Mesodermal cell (in vitro differentiated cells): ENCODE results near the gene CYP39A1.

ENCODE experiments used
- H3K27ac ChIP-seq: 2 replicates; pipeline ENCODE4 v1.7.0; 2013; ENCODE audit warnings: mild to moderate bottlenecking, low read depth, low read length, moderate library complexity; ENCODE audit not compliant: severe bottlenecking
- H3K36me3 ChIP-seq: 2 replicates; pipeline ENCODE4 v1.7.1; 2013; ENCODE audit warnings: mild to moderate bottlenecking, low read length, moderate library complexity; ENCODE audit not compliant: control insufficient read depth, insufficient read depth
- H3K4me1 ChIP-seq: one replicate; pipeline ENCODE4 v1.7.1; 2013; ENCODE audit warnings: mild to moderate bottlenecking, low read length; ENCODE audit not compliant: insufficient read depth, control insufficient read depth, poor library complexity, severe bottlenecking
- H3K4me3 ChIP-seq: 2 replicates; pipeline ENCODE4 v1.7.0; 2013; ENCODE audit warnings: low read length, control low read depth, mild to moderate bottlenecking; ENCODE audit not compliant: insufficient read depth, poor library complexity, severe bottlenecking; ENCODE audit errors: extremely low read depth
- H3K9me3 ChIP-seq: 2 replicates; pipeline ENCODE4 v1.7.1; 2013; ENCODE audit warnings: mild to moderate bottlenecking, low read length, moderate library complexity; ENCODE audit not compliant: control insufficient read depth
- WGBS, 2 experiments: methylation state at CpG; one replicate each; pipeline ENCODE4 v1.1.5; 2013; ENCODE audit warnings: missing lambda C conversion rate in 2 of 2; ENCODE audit not compliant: insufficient coverage in 2 of 2; 5-methylcytosine and 5-hydroxymethylcytosine counted together

CYP39A1 gene

DNA sequence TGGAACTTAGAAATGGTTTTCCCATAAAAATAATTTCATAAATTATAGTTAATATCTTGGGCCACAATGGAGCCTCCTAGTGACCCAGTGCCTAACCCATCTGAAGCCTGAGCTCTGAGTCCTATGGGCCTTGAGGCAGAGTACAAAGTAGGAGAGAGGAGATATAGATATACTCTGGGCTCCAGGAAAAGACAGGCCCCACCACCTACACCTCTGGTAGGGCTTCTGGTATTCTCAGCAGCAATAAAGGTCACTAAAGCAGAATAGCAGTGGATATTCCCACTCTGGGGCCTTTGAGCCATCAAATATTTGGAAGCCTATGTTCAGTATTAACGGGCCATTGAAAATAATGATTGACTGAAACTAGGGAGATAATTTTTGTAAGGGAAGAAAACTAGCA, 24.1 kb downstream of the CYP39A1 start:
- no peaks in the 10 kb centered on the region for H3K4me1 ChIP-seq

DNA sequence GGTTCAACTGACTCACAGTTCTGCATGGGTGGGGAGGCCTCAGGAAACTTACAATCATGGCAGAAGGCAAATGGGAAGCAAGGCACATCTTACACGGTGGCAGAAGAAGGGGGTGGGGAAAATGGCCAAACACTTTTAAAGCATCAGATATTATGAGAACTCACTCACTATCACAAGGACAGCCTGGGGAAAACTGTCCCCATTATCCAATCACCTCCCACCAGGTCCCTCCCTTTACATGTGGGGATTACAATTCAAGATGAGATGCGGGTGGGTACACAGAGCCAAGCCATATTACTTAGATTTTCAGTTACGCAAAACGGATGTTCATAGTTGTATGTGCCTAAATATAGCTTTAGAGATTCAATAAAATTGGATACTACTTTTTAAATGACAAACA, 25.6 kb downstream of the CYP39A1 start:
- Histone ChIP-seq H3K4me1 (no peaks in the 10 kb centered on the region), H3K27ac (no peak overlapping the region), H3K9me3 (no peaks in the 10 kb centered on the region), H3K4me3 (no peak overlapping the region), H3K36me3 (no peaks in the 10 kb centered on the region)
- 86% methylated on average over 1 of the region's 4 CpGs; no CpG with 5 or more reads in 1 of the 2 experiments for WGBS, 2 experiments

More for the DNA sequence above, 24.1 kb downstream of the CYP39A1 start:
- 80 to 100% methylated on average over 1 of the region's 1 CpG for WGBS, 2 experiments
- Histone ChIP-seq H3K9me3 (no peaks in the 10 kb centered on the region), H3K27ac (no peak overlapping the region), H3K36me3 (no peaks in the 10 kb centered on the region), H3K4me3 (no peak overlapping the region)

DNA sequence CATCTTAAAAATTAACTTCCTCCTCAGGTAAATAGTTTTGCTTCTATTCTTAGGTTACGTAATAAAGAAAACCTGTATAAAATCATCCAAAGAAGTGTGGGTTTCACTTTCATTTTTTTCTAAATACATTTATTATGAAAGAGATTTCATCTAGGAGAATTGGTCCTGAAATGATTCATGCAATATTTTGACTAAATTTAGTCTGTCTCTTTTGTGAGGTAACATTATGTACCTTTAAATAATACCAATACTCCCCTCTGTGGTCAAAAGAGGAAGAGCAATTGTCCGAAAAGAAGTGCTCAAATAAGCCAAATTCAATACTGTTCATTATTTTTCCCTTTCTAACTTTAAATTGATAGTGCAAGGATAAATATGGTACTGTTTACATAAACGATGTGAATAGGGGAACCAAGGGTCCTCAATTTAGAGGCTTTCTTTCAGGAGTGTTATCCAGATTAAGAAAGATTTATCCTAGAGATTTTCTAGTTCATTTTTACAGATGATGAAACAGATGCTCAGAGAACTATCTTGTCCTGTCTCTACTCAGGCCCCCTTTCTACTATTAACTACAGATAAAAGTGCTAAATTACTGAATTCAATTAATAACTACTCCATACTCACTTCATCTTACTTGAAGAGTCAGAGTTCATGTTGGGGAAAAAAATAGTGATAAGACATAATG, 26.2 kb downstream of the CYP39A1 start:
- H3K4me1 ChIP-seq, result no peaks in the 10 kb centered on the region
- no CpG with 5 or more reads among the region's 3 CpGs for WGBS, 2 experiments
- no peak overlapping the region for H3K27ac ChIP-seq
- no peak overlapping the region for H3K4me3 ChIP-seq
- no peaks in the 10 kb centered on the region for H3K36me3 ChIP-seq
- no peaks in the 10 kb centered on the region for H3K9me3 ChIP-seq

DNA sequence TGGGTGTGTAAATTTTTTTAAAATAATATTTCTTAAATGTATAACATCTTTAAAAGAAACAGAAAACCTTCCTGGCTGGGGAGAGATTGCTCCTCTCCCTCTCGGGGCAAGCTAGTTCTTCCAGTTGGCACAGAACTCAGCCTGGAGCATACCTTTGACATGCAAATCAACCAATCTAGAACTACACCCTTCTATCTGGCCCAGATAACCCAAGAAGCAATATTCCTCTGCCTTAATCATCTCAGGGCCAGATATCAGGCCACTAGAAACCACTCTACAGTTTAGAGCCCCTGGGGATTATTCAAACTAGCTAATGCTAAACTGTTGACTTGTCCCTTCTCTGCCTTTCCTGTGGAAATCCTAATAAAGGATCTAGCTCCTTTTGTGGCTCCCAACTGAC, 33.9 kb downstream of the CYP39A1 start:
- no peak overlapping the region for H3K27ac ChIP-seq
- H3K4me3 ChIP-seq, result no peak overlapping the region
- H3K4me1 ChIP-seq, result no peaks in the 10 kb centered on the region
- H3K36me3 ChIP-seq, result no peaks in the 10 kb centered on the region
- WGBS, 2 experiments, result 88 to 100% methylated on average over 1 of the region's 1 CpG
- H3K9me3 ChIP-seq, result no peaks in the 10 kb centered on the region

DNA sequence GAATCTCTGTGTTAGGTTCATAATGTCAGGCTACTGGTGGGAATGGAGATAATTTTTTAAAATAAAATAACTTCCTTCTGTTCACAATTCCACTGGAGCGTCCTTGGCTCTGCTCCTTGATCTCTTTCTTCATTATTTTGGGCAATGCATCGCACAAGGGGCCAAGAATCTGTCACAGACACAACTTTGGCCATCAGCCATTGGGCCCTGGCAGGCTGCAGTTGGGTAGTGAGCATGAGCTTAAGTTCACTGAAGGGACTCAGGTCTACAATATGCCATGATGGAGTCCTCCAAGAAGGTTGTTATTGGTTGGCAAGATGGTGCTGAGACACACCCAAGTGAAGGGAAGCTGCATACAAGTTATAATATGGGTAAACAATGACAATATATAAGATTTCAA, 40.0 kb downstream of the CYP39A1 start:
- Histone ChIP-seq H3K4me1 (no peaks in the 10 kb centered on the region), H3K9me3 (no peaks in the 10 kb centered on the region), H3K36me3 (no peaks in the 10 kb centered on the region), H3K27ac (no peak overlapping the region), H3K4me3 (no peak overlapping the region)
- 84 to 92% methylated on average over 2 of the region's 2 CpGs for WGBS, 2 experiments

DNA sequence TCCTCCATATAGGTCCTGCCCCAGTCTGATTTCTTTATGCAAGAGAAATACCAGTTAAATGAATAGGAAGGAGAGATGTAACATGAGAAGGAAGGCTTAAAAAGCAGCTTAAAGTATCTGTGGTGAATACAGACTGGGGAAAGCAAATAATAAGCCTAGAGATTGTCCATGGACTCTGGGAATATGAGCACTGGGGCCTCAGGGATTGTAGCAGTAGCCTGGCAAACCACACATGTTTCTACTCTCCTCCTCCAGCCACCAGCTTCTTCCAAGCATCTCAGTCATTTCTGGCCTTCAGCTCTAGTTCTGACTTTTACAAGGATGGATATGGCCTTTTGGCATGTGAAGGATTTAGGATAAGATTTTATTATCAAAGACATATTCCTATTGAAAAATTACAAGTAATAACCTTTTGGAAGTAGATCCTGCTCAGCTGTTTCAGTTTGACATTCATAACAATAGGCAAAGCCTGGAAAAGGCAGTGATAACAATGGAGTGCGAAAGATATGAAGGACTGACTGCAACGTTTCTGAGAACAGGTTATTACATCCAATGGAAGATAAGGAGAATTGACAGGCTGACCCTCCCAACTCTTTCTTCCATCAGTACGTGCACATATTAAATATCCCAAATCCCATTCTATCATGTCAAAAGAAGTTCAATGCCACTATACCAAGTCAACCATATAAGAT, 41.6 kb downstream of the CYP39A1 start:
- WGBS, 2 experiments, result 70% methylated on average over 2 of the region's 3 CpGs; no CpG with 5 or more reads in 1 of the 2 experiments
- H3K36me3 ChIP-seq, result no peaks in the 10 kb centered on the region
- no peaks in the 10 kb centered on the region for H3K4me1 ChIP-seq
- no peak overlapping the region for H3K27ac ChIP-seq
- no peak overlapping the region for H3K4me3 ChIP-seq
- H3K9me3 ChIP-seq, result no peaks in the 10 kb centered on the region

DNA sequence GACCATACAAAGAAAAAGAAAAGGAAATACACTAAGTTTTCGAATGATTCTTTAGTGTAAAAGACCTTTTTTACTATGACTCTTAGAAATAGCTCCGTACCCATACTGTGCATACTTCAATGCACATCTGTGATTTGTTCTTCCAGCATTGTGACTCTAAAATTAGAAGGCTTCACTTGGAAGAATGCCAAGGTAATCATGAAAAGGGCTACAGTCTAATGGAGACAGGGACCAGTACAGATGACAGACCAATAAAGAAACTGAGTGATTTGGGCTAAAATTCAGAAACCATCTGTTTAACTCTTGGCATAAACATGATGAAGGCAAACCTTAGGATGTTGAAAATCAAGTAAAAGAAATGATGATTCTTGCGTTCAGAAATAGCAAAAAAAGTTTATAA, 46.3 kb downstream of the CYP39A1 start:
- H3K27ac ChIP-seq, result no peak overlapping the region
- H3K4me3 ChIP-seq, result no peak overlapping the region
- no peaks in the 10 kb centered on the region for H3K9me3 ChIP-seq
- no peaks in the 10 kb centered on the region for H3K36me3 ChIP-seq
- no peaks in the 10 kb centered on the region for H3K4me1 ChIP-seq
- 93% methylated on average over 2 of the region's 3 CpGs; no CpG with 5 or more reads in 1 of the 2 experiments for WGBS, 2 experiments

DNA sequence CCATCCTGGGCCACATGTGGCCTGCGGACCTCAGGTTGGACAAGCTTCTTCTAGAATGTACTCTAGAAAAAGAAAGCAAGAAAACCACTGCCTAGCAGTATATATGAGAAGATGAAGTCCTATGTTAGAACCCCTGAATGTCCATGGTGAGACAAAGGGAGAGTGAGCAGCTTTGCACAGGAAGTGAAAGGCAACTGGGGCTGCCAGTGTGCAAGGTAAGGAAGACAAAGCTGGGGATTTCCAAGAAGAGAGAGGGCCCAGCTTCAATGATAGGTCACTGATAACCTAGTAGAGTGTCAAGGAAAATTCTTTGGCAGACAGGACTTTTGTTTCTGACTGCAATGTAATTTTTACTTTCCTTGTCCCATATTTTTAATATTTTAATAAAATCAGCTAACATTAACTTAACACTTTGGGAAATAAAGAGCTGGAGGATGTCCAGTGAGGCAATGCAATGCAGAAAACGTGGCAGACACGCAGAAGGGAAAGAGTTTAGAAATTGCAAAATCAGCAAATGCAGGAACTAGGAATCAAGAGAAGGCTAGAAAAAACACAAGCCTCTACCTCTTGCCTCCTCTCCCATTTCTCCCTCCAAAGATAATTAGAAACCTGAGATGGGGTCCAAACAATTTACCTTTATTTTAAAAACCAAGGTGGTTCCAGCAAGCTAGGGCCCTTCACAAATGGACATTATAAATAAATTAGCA, 47.4 kb downstream of the CYP39A1 start:
- Histone ChIP-seq H3K9me3 (no peaks in the 10 kb centered on the region), H3K4me3 (no peak overlapping the region), H3K27ac (no peak overlapping the region), H3K4me1 (no peaks in the 10 kb centered on the region), H3K36me3 (no peaks in the 10 kb centered on the region)
- 93% methylated on average over 3 of the region's 3 CpGs; no CpG with 5 or more reads in 1 of the 2 experiments for WGBS, 2 experiments

DNA sequence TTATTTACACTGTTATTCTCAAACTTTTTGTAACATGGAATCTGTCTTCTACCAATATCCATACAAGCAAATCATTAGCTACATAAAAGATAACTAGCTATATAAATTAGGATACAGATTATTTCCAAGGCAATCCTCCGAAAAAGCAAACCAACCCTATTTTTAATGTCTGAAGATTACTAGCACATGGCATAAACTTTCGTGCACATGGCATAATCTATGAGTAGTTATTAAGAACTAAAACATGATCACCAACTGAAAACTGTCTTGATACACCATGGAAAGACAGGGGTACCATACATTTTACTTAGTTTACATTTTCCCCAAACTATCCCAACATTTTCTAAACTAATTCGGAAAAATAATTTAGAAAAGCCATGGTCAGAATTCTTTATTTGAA, 54.4 kb downstream of the CYP39A1 start:
- Histone ChIP-seq H3K4me1 (no peaks in the 10 kb centered on the region), H3K27ac (no peak overlapping the region), H3K36me3 (no peaks in the 10 kb centered on the region), H3K4me3 (no peak overlapping the region), H3K9me3 (peaks cover 6% of the 10 kb centered on the region)
- WGBS, 2 experiments, result no CpG with 5 or more reads among the region's 3 CpGs

DNA sequence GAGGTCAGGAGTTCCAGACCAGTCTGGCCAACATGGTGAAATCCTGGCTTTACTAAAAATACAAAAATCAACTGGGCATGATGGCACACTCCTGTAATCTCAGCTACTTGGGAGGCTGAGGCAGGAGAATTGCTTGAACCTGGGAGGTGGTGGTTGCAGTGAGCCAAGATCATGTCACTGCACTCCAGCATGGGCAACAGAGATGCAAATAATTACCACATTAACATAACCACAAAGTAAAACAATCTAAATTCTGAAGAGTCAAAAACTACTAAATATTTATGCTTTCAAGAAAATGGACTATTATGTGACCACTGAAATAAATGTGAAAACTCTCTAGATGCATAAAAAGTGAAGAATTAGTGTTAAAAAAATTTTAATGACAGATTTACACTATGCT, 59.9 kb downstream of the CYP39A1 start:
- no peaks in the 10 kb centered on the region for H3K4me1 ChIP-seq
- peaks cover 6% of the 10 kb centered on the region for H3K9me3 ChIP-seq
- H3K4me3 ChIP-seq, result no peak overlapping the region
- H3K27ac ChIP-seq, result no peak overlapping the region
- no peaks in the 10 kb centered on the region for H3K36me3 ChIP-seq

DNA sequence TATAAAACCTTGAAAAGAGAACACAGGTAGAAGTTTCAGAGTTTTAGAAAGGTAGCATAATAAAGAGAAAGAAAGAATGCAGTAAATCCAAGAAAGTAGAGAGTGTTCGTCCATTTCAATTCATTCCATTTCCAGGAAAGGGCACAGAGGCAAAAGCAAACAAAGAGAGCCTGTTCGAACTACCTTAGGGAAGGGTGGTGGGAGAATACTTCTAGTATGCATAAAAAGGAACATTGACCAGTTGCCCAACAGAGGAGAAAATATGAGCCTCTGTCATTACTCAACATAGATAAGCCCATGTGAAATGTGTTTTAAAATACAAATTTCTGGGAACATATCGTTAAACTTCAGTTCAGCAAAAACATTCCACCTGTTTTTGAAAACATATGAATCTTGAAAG, 60.6 kb downstream of the CYP39A1 start:
- WGBS, 2 experiments, result 90% methylated on average over 2 of the region's 3 CpGs; no CpG with 5 or more reads in 1 of the 2 experiments
- Histone ChIP-seq H3K4me1 (no peaks in the 10 kb centered on the region), H3K9me3 (peaks cover 6% of the 10 kb centered on the region), H3K4me3 (no peak overlapping the region), H3K36me3 (no peaks in the 10 kb centered on the region), H3K27ac (no peak overlapping the region)
